Keratinocyte (primary cell): ENCODE measurements around the gene SBK1. TPM values are rescaled to one million over a fixed set of nuclear protein-coding genes. Genes with fewer than 3 reads are reported as not detected.

Experiments
- DNase-seq: peaks from one replicate; pipeline ENCODE4 v3.0.0-alpha.2; 2011; ENCODE audit warnings: low read depth, missing footprints, low spot score
- FAIRE-seq: peaks from 2 replicates; lab custom pipeline; 2011; peaks lifted over from hg19 to GRCh38; lab: Jason Lieb, UNC
- H2AFZ ChIP-seq: 2 replicates; pipeline ENCODE4 v1.6.0; 2012; ENCODE audit warnings: low read length, control low read depth, inconsistent platforms; ENCODE audit not compliant: control insufficient read depth
- H3K27ac ChIP-seq: 2 replicates; pipeline ENCODE4 v1.5.1; 2011; ENCODE audit warnings: low read length; ENCODE audit not compliant: control insufficient read depth, insufficient read depth
- H3K27me3 ChIP-seq: 3 replicates; pipeline ENCODE4 v1.6.0; 2011; ENCODE audit warnings: low read length; ENCODE audit not compliant: control insufficient read depth, insufficient read depth; ENCODE audit errors: extremely low read depth
- H3K36me3 ChIP-seq, 2 experiments: 2 replicates in 1 of 2; 3 replicates in 1 of 2; pipeline ENCODE4 v1.5.1; 2011; ENCODE audit warnings: low read length in 2 of 2, mild to moderate bottlenecking in 1 of 2; ENCODE audit not compliant: control insufficient read depth in 2 of 2, insufficient read depth in 2 of 2; ENCODE audit errors: extremely low read depth in 1 of 2
- H3K4me1 ChIP-seq: 3 replicates; pipeline ENCODE4 v1.5.1; 2011; ENCODE audit warnings: low read length; ENCODE audit not compliant: control insufficient read depth, insufficient read depth; ENCODE audit errors: extremely low read depth
- H3K4me2 ChIP-seq: 3 replicates; pipeline ENCODE4 v1.6.0; 2011; ENCODE audit warnings: low read depth, low read length; ENCODE audit not compliant: control insufficient read depth, insufficient read depth; ENCODE audit errors: extremely low read depth
- H3K4me3 ChIP-seq, 3 experiments: fragments of 200-600 bp in 1 of 3; sonication (generic) in 1 of 3; 2 replicates in 2 of 3; 3 replicates in 1 of 3; pipeline ENCODE4 v1.5.1; 2011 to 2016; ENCODE audit warnings: low read length in 3 of 3, mild to moderate bottlenecking in 3 of 3, control low read depth in 2 of 3, inconsistent platforms in 1 of 3, low read depth in 1 of 3, mixed read lengths in 1 of 3, mixed run types in 1 of 3, moderate library complexity in 1 of 3; ENCODE audit not compliant: control insufficient read depth in 2 of 3, insufficient read depth in 2 of 3; ENCODE audit errors: extremely low read depth in 1 of 3
- H3K79me2 ChIP-seq: 2 replicates; pipeline ENCODE4 v1.6.0; 2012; ENCODE audit warnings: low read length; ENCODE audit not compliant: control insufficient read depth, insufficient read depth
- H3K9ac ChIP-seq: 3 replicates; pipeline ENCODE4 v1.6.0; 2011; ENCODE audit warnings: low read length; ENCODE audit not compliant: control insufficient read depth, insufficient read depth; ENCODE audit errors: extremely low read depth
- H3K9me1 ChIP-seq: 3 replicates; pipeline ENCODE4 v1.6.0; 2011; ENCODE audit warnings: low read length; ENCODE audit not compliant: control insufficient read depth, insufficient read depth; ENCODE audit errors: extremely low read depth
- H3K9me3 ChIP-seq: 2 replicates; pipeline ENCODE4 v1.5.1; 2012; ENCODE audit warnings: low read depth, low read length; ENCODE audit not compliant: control insufficient read depth
- H4K20me1 ChIP-seq: 3 replicates; pipeline ENCODE4 v1.6.0; 2011; ENCODE audit warnings: low read length; ENCODE audit not compliant: control insufficient read depth, insufficient read depth; ENCODE audit errors: extremely low read depth
- EZH2 ChIP-seq: IDR thresholded peaks from one replicate; pipeline ENCODE4 v1.6.1; 2012; ENCODE audit warnings: inconsistent platforms, mild to moderate bottlenecking, low read length, moderate library complexity
- dilution Hi-C: fragments of 300-500 bp; cut with MboI; formaldehyde crosslinking; loops from one replicate; pipeline ENCODE4 v1.7.0; 2020; ENCODE audit warnings: low sequenced_read_pairs; ENCODE audit not compliant: extremely low pct_ligation_motif_present
- polyA plus RNA-seq, 5 experiments: library from polyadenylated mRNA; depleted of rRNA in 3 of 5; stranded (reverse) in 3 of 5; stranded (forward) in 1 of 5; unstranded in 1 of 5; fragments of >200 nt; gene quantifications; 1 replicate in 1 of 5; 2 replicates in 3 of 5; 3 replicates in 1 of 5; pipeline versions ENCODE4 v1.2.1 to v1.2.3, GENCODE V29; 2011 to 2012; ENCODE audit warnings: missing spikeins in 2 of 5, low read depth in 1 of 5, low replicate concordance in 1 of 5
- TF ChIP-seq, protein P1 (sequence below), 3 experiments: IDR thresholded peaks in 1 of 3; conservative IDR thresholded peaks in 1 of 3; optimal IDR thresholded peaks in 1 of 3; 2 replicates in 2 of 3; 3 replicates in 1 of 3; pipeline versions ENCODE3 to v1.5.1; 2011; ENCODE audit warnings: low read length in 3 of 3, mild to moderate bottlenecking in 3 of 3, moderate library complexity in 2 of 3, control low read depth in 1 of 3, inconsistent platforms in 1 of 3; ENCODE audit not compliant: insufficient read depth in 2 of 3; ENCODE audit errors: extremely low read depth in 1 of 3

Gene SBK1
- polyA plus RNA-seq, 1 donor (not counting 4 experiments of a cell fraction or from before 2014, with no cell fraction given) = 0.04 TPM

DNA sequence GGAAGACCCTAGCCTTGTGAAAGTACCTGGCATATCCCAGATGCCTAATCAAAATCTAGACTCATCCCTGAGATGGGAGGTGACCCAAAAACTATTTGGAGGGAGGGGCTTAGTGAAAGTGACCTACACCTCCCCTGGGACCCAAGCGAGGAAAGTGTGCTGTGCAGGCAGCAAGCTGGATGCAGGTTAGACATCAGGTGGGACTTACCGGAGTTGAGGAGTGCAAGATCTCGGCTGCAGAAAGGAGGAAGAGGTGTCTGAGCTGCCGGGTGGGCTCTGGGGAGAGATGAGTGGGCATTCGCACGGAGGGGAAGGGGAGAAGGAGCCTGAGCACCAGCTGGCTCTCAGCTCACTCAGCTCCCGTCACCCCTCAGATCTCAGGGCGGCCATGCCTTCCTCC is 10.3 kb upstream of the SBK1 start:
- peaks cover 4% of the 10 kb centered on the region for H3K4me1 ChIP-seq
- dilution Hi-C loops = no loop called here
- no peaks in the 10 kb centered on the region for H3K9me3 ChIP-seq
- H3K27ac ChIP-seq = no peak overlapping the region
- H2AFZ ChIP-seq = no peak overlapping the region
- H3K4me2 ChIP-seq = no peak overlapping the region
- TF ChIP-seq, protein P1, sequence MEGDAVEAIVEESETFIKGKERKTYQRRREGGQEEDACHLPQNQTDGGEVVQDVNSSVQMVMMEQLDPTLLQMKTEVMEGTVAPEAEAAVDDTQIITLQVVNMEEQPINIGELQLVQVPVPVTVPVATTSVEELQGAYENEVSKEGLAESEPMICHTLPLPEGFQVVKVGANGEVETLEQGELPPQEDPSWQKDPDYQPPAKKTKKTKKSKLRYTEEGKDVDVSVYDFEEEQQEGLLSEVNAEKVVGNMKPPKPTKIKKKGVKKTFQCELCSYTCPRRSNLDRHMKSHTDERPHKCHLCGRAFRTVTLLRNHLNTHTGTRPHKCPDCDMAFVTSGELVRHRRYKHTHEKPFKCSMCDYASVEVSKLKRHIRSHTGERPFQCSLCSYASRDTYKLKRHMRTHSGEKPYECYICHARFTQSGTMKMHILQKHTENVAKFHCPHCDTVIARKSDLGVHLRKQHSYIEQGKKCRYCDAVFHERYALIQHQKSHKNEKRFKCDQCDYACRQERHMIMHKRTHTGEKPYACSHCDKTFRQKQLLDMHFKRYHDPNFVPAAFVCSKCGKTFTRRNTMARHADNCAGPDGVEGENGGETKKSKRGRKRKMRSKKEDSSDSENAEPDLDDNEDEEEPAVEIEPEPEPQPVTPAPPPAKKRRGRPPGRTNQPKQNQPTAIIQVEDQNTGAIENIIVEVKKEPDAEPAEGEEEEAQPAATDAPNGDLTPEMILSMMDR (optimal IDR thresholded peaks at IDR 0.05 in 1 of 3, IDR thresholded peaks at IDR 0.05 in 1 of 3, conservative IDR thresholded peaks at IDR 0.05 in 1 of 3; ENCODE audit: extremely low read depth in 1 of 3, insufficient read depth in 2 of 3, low read length in 3 of 3) = no peak
- TF ChIP-seq EZH2 = no peak
- no peaks in the 10 kb centered on the region for H4K20me1 ChIP-seq
- peaks cover 13% of the 10 kb centered on the region for H3K27me3 ChIP-seq
- H3K9ac ChIP-seq = no peak overlapping the region
- no peaks in the 10 kb centered on the region for H3K36me3 ChIP-seq
- DNase-seq (no peak), FAIRE-seq (no peak)
- no peaks in the 10 kb centered on the region for H3K79me2 ChIP-seq
- no peaks in the 10 kb centered on the region for H3K9me1 ChIP-seq
- H3K4me3 ChIP-seq = no peak overlapping the region

DNA sequence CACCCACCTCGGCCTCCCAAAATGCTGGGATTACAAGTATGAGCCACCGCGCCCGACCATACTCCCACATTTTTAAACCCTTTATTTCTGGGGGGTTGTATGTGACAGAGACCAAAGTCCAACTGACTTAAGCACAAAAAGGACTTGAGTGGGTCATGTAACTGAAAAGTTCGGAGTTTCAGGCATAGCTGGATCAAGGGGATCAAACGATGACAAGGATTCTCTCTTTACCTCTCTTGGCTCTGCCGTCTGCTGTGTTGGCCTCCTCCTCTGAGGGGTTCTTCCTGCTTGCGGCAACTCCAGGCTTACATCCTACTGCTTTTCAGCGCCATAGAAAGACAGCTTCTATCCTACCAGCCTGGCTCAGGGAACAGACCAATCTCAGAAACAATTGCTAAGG is 9.2 kb upstream of the SBK1 start:
- dilution Hi-C loops = no loop called here
- Histone ChIP-seq H3K4me1 (no peaks in the 10 kb centered on the region), H3K36me3 (no peaks in the 10 kb centered on the region), H3K4me3 (no peak overlapping the region), H3K9me3 (no peaks in the 10 kb centered on the region), H3K79me2 (no peaks in the 10 kb centered on the region), H4K20me1 (no peaks in the 10 kb centered on the region), H3K27ac (no peak overlapping the region), H3K9me1 (no peaks in the 10 kb centered on the region), H3K4me2 (no peak overlapping the region), H2AFZ (no peak overlapping the region), H3K9ac (no peak overlapping the region), H3K27me3 (peaks cover 12% of the 10 kb centered on the region)
- DNase-seq (no peak), FAIRE-seq (no peak)
- TF ChIP-seq, protein P1 (optimal IDR thresholded peaks at IDR 0.05 in 1 of 3, IDR thresholded peaks at IDR 0.05 in 1 of 3, conservative IDR thresholded peaks at IDR 0.05 in 1 of 3; ENCODE audit: extremely low read depth in 1 of 3, insufficient read depth in 2 of 3, low read length in 3 of 3) = no peak
- no peak for TF ChIP-seq EZH2
